Neural cell (in vitro differentiated cells): Measurements from ENCODE around the gene CCDC148. TPM values are rescaled to one million over a fixed set of nuclear protein-coding genes. Genes with fewer than 3 reads are reported as not detected.

Experiments used
- H2AFZ ChIP-seq: fragments of 200-600, 300-800 bp; sonication (generic), shearing (Covaris generic); 2 replicates; pipeline ENCODE4 v1.6.0; 2014; ENCODE audit warnings: low read depth, mild to moderate bottlenecking, antibody characterized with exemption, low read length, moderate library complexity
- H3F3A ChIP-seq: fragments of 200-600 bp; shearing (Covaris generic); 2 replicates; pipeline ENCODE4 v1.6.1; 2016; ENCODE audit warnings: mild to moderate bottlenecking, moderate library complexity, mixed read lengths, antibody characterized with exemption, low read length; ENCODE audit not compliant: insufficient read depth, poor library complexity, severe bottlenecking
- H3K27ac ChIP-seq: fragments of 200-600, 300-800 bp; sonication (generic), shearing (Covaris generic); 2 replicates; pipeline ENCODE4 v1.5.1; 2014; ENCODE audit warnings: mild to moderate bottlenecking, low read length, moderate library complexity
- H3K27me3 ChIP-seq: fragments of 300-800, 200-600 bp; sonication (generic), shearing (Covaris generic); 2 replicates; pipeline ENCODE4 v1.6.0; 2014; ENCODE audit warnings: mild to moderate bottlenecking, low read depth, low read length, moderate library complexity; ENCODE audit not compliant: insufficient read depth
- H3K36me3 ChIP-seq: fragments of 300-800, 200-600 bp; sonication (generic), shearing (Covaris generic); 2 replicates; pipeline ENCODE4 v1.5.1; 2014; ENCODE audit warnings: mild to moderate bottlenecking, antibody characterized with exemption, low read length, moderate library complexity; ENCODE audit not compliant: insufficient read depth
- H3K4me2 ChIP-seq: fragments of 300-800, 200-600 bp; sonication (generic), shearing (Covaris generic); 2 replicates; pipeline ENCODE4 v1.6.0; 2014; ENCODE audit warnings: mild to moderate bottlenecking, low read length
- H3K4me3 ChIP-seq: fragments of 300-800, 200-600 bp; sonication (generic), shearing (Covaris generic); 2 replicates; pipeline ENCODE4 v1.5.1; 2014; ENCODE audit warnings: mild to moderate bottlenecking, low read length, moderate library complexity
- H3K79me2 ChIP-seq: fragments of 200-600 bp; shearing (Covaris generic); replicated peaks from 2 replicates; pipeline ENCODE4 v1.6.0; 2014; ENCODE audit warnings: mild to moderate bottlenecking, low read length, moderate library complexity; ENCODE audit not compliant: insufficient read depth
- H3K9ac ChIP-seq: fragments of 300-800, 200-600 bp; sonication (generic), shearing (Covaris generic); 2 replicates; pipeline ENCODE4 v1.6.1; 2016; ENCODE audit warnings: mild to moderate bottlenecking, low read length, mixed read lengths
- H3K9me2 ChIP-seq: fragments of 200-600 bp; shearing (Covaris generic); 2 replicates; pipeline ENCODE4 v1.6.1; 2016; ENCODE audit warnings: mild to moderate bottlenecking, low read length, mixed read lengths; ENCODE audit not compliant: insufficient read depth
- H3K9me3 ChIP-seq: fragments of 200-600, 300-800 bp; sonication (generic), shearing (Covaris generic); 2 replicates; pipeline ENCODE4 v1.6.1; 2016; ENCODE audit warnings: mild to moderate bottlenecking, mixed run types, low read length, moderate library complexity, mixed read lengths
- H4K20me1 ChIP-seq: fragments of 200-600 bp; shearing (Covaris generic); 2 replicates; pipeline ENCODE4 v1.6.1; 2016; ENCODE audit warnings: mild to moderate bottlenecking, mixed run types; ENCODE audit not compliant: insufficient read depth
- CTCF ChIP-seq: fragments of 450-650 bp; IDR thresholded peaks from 2 replicates; pipeline ENCODE4 v1.5.1; 2014; ENCODE audit warnings: antibody characterized with exemption, mild to moderate bottlenecking, moderate library complexity; ENCODE audit not compliant: poor library complexity, severe bottlenecking
- EP300 ChIP-seq: fragments of 450-650 bp; conservative IDR thresholded peaks from 2 replicates; pipeline ENCODE4 v1.6.1; 2014; ENCODE audit warnings: antibody characterized with exemption, mild to moderate bottlenecking, moderate library complexity; ENCODE audit not compliant: poor library complexity, severe bottlenecking
- EZH2 ChIP-seq: fragments of 200-600, 300-800 bp; shearing (Covaris generic), sonication (generic); IDR thresholded peaks from 2 replicates; pipeline ENCODE4 v1.6.1; 2014; ENCODE audit warnings: antibody characterized with exemption, low read length, borderline replicate concordance, mild to moderate bottlenecking; ENCODE audit not compliant: insufficient read depth, poor library complexity, severe bottlenecking
- MXI1 ChIP-seq: fragments of 450-650 bp; conservative IDR thresholded peaks from 2 replicates; pipeline ENCODE4 v1.6.1; 2014; ENCODE audit warnings: antibody characterized with exemption, mild to moderate bottlenecking; ENCODE audit not compliant: poor library complexity, severe bottlenecking
- POLR2AphosphoS5 ChIP-seq: IDR thresholded peaks from 2 replicates; pipeline ENCODE4 v1.6.1; 2012
- RAD21 ChIP-seq: fragments of 450-650 bp; conservative IDR thresholded peaks from 2 replicates; pipeline ENCODE4 v1.6.1; 2014; ENCODE audit warnings: antibody characterized with exemption, mild to moderate bottlenecking, moderate library complexity
- REST ChIP-seq: IDR thresholded peaks from 2 replicates; pipeline ENCODE4 v1.6.1; 2012; ENCODE audit warnings: borderline replicate concordance
- SMC3 ChIP-seq: fragments of 450-650 bp; conservative IDR thresholded peaks from 2 replicates; pipeline ENCODE4 v1.6.1; 2014; ENCODE audit warnings: antibody characterized with exemption, mild to moderate bottlenecking, moderate library complexity; ENCODE audit not compliant: poor library complexity
- TAF1 ChIP-seq: IDR thresholded peaks from 2 replicates; pipeline ENCODE4 v1.6.1; 2012; ENCODE audit warnings: low read depth
- polyA plus RNA-seq: library from polyadenylated mRNA; depleted of rRNA; stranded (reverse); fragments of >200 nt; gene quantifications from 2 replicates; pipeline ENCODE4 v1.2.3, GENCODE V29; 2014

Gene CCDC148
- polyA plus RNA-seq, 1 donor from 2014 or later: 1.8 TPM

- no peaks in the 10 kb centered on the region for H3K36me3 ChIP-seq
- H3K9ac ChIP-seq: no peak overlapping the region
- TF ChIP-seq SMC3 (no peak), TAF1 (no peak), CTCF (no peak)
- H2AFZ ChIP-seq: no peak overlapping the region
- H3F3A ChIP-seq: no peaks in the 10 kb centered on the region
- H3K79me2 ChIP-seq: no peaks in the 10 kb centered on the region
- no peak overlapping the region for H3K27ac ChIP-seq
- H3K4me2 ChIP-seq: no peak overlapping the region
- H3K9me3 ChIP-seq: no peaks in the 10 kb centered on the region
- H3K4me3 ChIP-seq: no peak overlapping the region
- H3K27me3 ChIP-seq: no peaks in the 10 kb centered on the region
- no peaks in the 10 kb centered on the region for H3K9me2 ChIP-seq
- no peaks in the 10 kb centered on the region for H4K20me1 ChIP-seq
Observed at GRCh38 chr2:158297120-158297519, 159.4 kb downstream of the CCDC148 start.

GRCh38 chr2:158293722-158294121 is 162.8 kb downstream of the CCDC148 start:
- H3K27me3 ChIP-seq: no peaks in the 10 kb centered on the region
- no peak for TF ChIP-seq CTCF
- no peak for TF ChIP-seq EZH2
- TF ChIP-seq EP300: no peak
- TF ChIP-seq SMC3: no peak
- TF ChIP-seq POLR2AphosphoS5: no peak
- no peaks in the 10 kb centered on the region for H3K9me2 ChIP-seq
- no peak overlapping the region for H3K9ac ChIP-seq
- no peaks in the 10 kb centered on the region for H3K9me3 ChIP-seq
- no peak overlapping the region for H3K27ac ChIP-seq
- no peak overlapping the region for H3K4me3 ChIP-seq
- H3F3A ChIP-seq: no peaks in the 10 kb centered on the region
- no peaks in the 10 kb centered on the region for H3K36me3 ChIP-seq
- H4K20me1 ChIP-seq: no peaks in the 10 kb centered on the region
- no peak overlapping the region for H2AFZ ChIP-seq
- no peak overlapping the region for H3K4me2 ChIP-seq
- no peaks in the 10 kb centered on the region for H3K79me2 ChIP-seq

GRCh38 chr2:158291544-158292180 is 164.9 kb downstream of the CCDC148 start:
- H3K9me3 ChIP-seq: no peaks in the 10 kb centered on the region
- H3K36me3 ChIP-seq: no peaks in the 10 kb centered on the region
- H3K4me2 ChIP-seq: no peak overlapping the region
- no peak overlapping the region for H3K4me3 ChIP-seq
- H3K9me2 ChIP-seq: no peaks in the 10 kb centered on the region
- TF ChIP-seq POLR2AphosphoS5 (no peak), REST (no peak), MXI1 (no peak), SMC3 (no peak), CTCF (no peak), RAD21 (no peak), TAF1 (no peak), EZH2 (no peak), EP300 (no peak)
- no peaks in the 10 kb centered on the region for H3K27me3 ChIP-seq
- no peaks in the 10 kb centered on the region for H3K79me2 ChIP-seq
- no peak overlapping the region for H3K9ac ChIP-seq
- no peak overlapping the region for H2AFZ ChIP-seq
- H3K27ac ChIP-seq: no peak overlapping the region
- no peaks in the 10 kb centered on the region for H4K20me1 ChIP-seq
- no peaks in the 10 kb centered on the region for H3F3A ChIP-seq
